RWPE2 (cell line): ENCODE results near the gene ADRA2C.

ENCODE experiments used
- ATAC-seq: fragments of 200-7000 bp; cut with Tn5 transposase; 3 replicates; pipeline ENCODE4 v1.9.1; 2021; ENCODE audit warnings: low read depth
- DNase-seq: peaks from one replicate; pipeline ENCODE4 v3.0.0-alpha.2; 2020; ENCODE audit warnings: low spot score
- H3K27ac ChIP-seq: fragments of 450-650 bp; 2 replicates; pipeline ENCODE4 v1.5.1; 2017; ENCODE audit warnings: mild to moderate bottlenecking; ENCODE audit not compliant: poor library complexity, severe bottlenecking
- H3K27me3 ChIP-seq: fragments of 250-450 bp; sonication (Bioruptor Pico); 2 replicates; pipeline ENCODE4 v1.5.1; 2021; ENCODE audit warnings: mild to moderate bottlenecking, moderate library complexity; ENCODE audit not compliant: insufficient read depth, poor library complexity, severe bottlenecking
- H3K36me3 ChIP-seq: fragments of 250-450 bp; sonication (Bioruptor Pico); 2 replicates; pipeline ENCODE4 v1.5.1; 2020; ENCODE audit warnings: low read depth, mild to moderate bottlenecking, moderate library complexity
- H3K4me1 ChIP-seq: fragments of 250-450 bp; sonication (Bioruptor Pico); 2 replicates; pipeline ENCODE4 v1.5.1; 2021; ENCODE audit warnings: mild to moderate bottlenecking, moderate library complexity; ENCODE audit not compliant: insufficient read depth, poor library complexity, severe bottlenecking
- H3K4me3 ChIP-seq: fragments of 250-450 bp; sonication (Bioruptor Pico); 2 replicates; pipeline ENCODE4 v1.5.1; 2021; ENCODE audit warnings: mild to moderate bottlenecking, moderate library complexity; ENCODE audit not compliant: severe bottlenecking
- H3K9me3 ChIP-seq: fragments of 250-450 bp; sonication (Bioruptor Pico); 2 replicates; pipeline ENCODE4 v1.5.1; 2021; ENCODE audit warnings: mild to moderate bottlenecking, moderate library complexity; ENCODE audit not compliant: severe bottlenecking
- TF ChIP-seq, protein P1 (sequence below): fragments of 450-650 bp; IDR thresholded peaks from one replicate; pipeline ENCODE4 v1.5.1; 2017; ENCODE audit warnings: mild to moderate bottlenecking, moderate library complexity; ENCODE audit not compliant: poor library complexity, severe bottlenecking

Gene ADRA2C

GRCh38 chr4:3733195-3733594, 33.0 kb upstream of the ADRA2C start:
- Histone ChIP-seq H3K4me3 (no peak overlapping the region), H3K9me3 (no peaks in the 10 kb centered on the region), H3K27ac (no peak overlapping the region), H3K27me3 (peaks cover 7% of the 10 kb centered on the region), H3K4me1 (no peaks in the 10 kb centered on the region), H3K36me3 (no peaks in the 10 kb centered on the region)
- DNase-seq (no peak), ATAC-seq (no peak)
- TF ChIP-seq, protein P1, sequence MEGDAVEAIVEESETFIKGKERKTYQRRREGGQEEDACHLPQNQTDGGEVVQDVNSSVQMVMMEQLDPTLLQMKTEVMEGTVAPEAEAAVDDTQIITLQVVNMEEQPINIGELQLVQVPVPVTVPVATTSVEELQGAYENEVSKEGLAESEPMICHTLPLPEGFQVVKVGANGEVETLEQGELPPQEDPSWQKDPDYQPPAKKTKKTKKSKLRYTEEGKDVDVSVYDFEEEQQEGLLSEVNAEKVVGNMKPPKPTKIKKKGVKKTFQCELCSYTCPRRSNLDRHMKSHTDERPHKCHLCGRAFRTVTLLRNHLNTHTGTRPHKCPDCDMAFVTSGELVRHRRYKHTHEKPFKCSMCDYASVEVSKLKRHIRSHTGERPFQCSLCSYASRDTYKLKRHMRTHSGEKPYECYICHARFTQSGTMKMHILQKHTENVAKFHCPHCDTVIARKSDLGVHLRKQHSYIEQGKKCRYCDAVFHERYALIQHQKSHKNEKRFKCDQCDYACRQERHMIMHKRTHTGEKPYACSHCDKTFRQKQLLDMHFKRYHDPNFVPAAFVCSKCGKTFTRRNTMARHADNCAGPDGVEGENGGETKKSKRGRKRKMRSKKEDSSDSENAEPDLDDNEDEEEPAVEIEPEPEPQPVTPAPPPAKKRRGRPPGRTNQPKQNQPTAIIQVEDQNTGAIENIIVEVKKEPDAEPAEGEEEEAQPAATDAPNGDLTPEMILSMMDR = no peak

DNA sequence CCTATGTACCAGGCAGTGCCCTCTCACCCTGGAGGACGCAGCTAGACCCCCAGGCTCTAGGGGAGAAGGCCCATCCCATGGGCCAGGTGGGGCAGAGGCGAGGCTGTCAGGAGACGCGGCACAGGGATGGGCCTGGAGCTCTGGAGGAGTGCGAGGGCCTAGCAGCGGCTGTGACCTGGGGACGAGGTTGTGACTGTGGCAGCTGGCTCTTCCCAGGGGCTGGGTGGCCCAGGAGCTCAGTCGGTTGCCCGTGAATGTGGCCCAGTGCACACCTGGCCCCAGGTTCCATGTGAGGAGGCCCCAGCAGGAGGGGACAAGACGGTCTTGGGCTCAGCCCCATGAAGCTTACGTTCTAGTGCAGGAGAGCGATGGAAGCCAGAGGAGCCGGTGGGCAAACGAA, 31.0 kb upstream of the ADRA2C start:
- H3K4me3 ChIP-seq = no peak overlapping the region
- H3K9me3 ChIP-seq = no peaks in the 10 kb centered on the region
- peaks cover 7% of the 10 kb centered on the region for H3K27me3 ChIP-seq
- ATAC-seq (no peak), DNase-seq (no peak)
- no peak overlapping the region for H3K27ac ChIP-seq
- no peaks in the 10 kb centered on the region for H3K4me1 ChIP-seq
- H3K36me3 ChIP-seq = no peaks in the 10 kb centered on the region
- TF ChIP-seq, protein P1 = no peak

- no peaks in the 10 kb centered on the region for H3K36me3 ChIP-seq
- H3K27ac ChIP-seq = no peak overlapping the region
- no peak for ATAC-seq
- H3K4me3 ChIP-seq = no peak overlapping the region
- TF ChIP-seq, protein P1 = no peak
- peaks cover 7% of the 10 kb centered on the region for H3K27me3 ChIP-seq
- H3K9me3 ChIP-seq = no peaks in the 10 kb centered on the region
- DNase-seq = no peak
- H3K4me1 ChIP-seq = no peaks in the 10 kb centered on the region
Observed at GRCh38 chr4:3736290-3736689, 29.9 kb upstream of the ADRA2C start.

GRCh38 chr4:3736806-3737205, 29.4 kb upstream of the ADRA2C start:
- TF ChIP-seq, protein P1 = no peak
- Histone ChIP-seq H3K27ac (no peak overlapping the region), H3K36me3 (no peaks in the 10 kb centered on the region), H3K27me3 (peaks cover 6% of the 10 kb centered on the region), H3K4me3 (no peak overlapping the region), H3K4me1 (no peaks in the 10 kb centered on the region), H3K9me3 (no peaks in the 10 kb centered on the region)
- no peak for DNase-seq
- ATAC-seq = no peak

DNA sequence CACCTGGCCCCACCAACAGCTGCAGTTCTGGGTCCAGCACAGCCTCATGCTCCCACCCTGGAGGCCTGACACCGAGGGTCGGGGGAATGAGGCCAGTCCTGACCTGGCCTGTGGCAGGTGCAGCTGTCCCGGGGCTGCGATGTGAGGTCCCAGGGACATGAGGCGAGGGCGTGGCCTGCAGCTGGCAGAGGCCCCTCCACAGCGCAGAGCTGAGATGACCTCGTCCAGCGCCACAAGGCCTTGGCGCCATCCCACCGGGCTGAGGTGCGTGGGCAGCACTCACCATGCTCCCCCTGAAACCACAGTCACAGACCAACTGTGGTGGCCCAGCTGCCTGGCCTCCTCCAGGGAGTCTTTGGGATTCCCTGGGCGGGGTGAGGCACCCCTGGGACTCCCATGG, 26.6 kb upstream of the ADRA2C start:
- H3K27me3 ChIP-seq = peaks cover 9% of the 10 kb centered on the region
- H3K4me1 ChIP-seq = no peaks in the 10 kb centered on the region
- H3K9me3 ChIP-seq = peaks cover 3% of the 10 kb centered on the region
- DNase-seq (no peak), ATAC-seq (no peak)
- H3K27ac ChIP-seq = no peak overlapping the region
- no peak overlapping the region for H3K4me3 ChIP-seq
- no peaks in the 10 kb centered on the region for H3K36me3 ChIP-seq
- TF ChIP-seq, protein P1 = no peak
